ENCODE measurements around the gene NUPR2. TPM values are rescaled to one million over a fixed set of nuclear protein-coding genes. Genes with fewer than 3 reads are reported as not detected.
"Not testable (repeated sequence)": the region's sequence is repeated elsewhere in the genome, so short reads cannot be mapped to it uniquely, and the experiment has no call there.

NUPR2 gene
- total RNA-seq, 2 experiments from 2014 or later: not detected

GRCh38 chr7:56104138-56104537 lies 12.1 kb downstream of the NUPR2 start:
- H3K4me1 Mint-ChIP-seq: peaks cover 39% of the 10 kb centered on the region
- H3K4me3 Mint-ChIP-seq, H3K27me3 Mint-ChIP-seq, H3K27ac Mint-ChIP-seq, CTCF ChIA-PET, H3K9me3 Mint-ChIP-seq, DNase-seq, POLR2A ChIA-PET: not testable (repeated sequence)
- H3K36me3 Mint-ChIP-seq (ENCODE audit: low read depth): peaks cover 63% of the 10 kb centered on the region

- peaks cover 47% of the 10 kb centered on the region for H3K36me3 Mint-ChIP-seq (ENCODE audit: low read depth)
- no peaks in the 10 kb centered on the region for H3K9me3 Mint-ChIP-seq
Observed at GRCh38 chr7:56099653-56100052, 16.6 kb downstream of the NUPR2 start.

GRCh38 chr7:56098187-56099008 lies 17.8 kb downstream of the NUPR2 start:
- H3K27ac Mint-ChIP-seq, CTCF ChIA-PET, H3K9me3 Mint-ChIP-seq, H3K4me1 Mint-ChIP-seq, DNase-seq, H3K4me3 Mint-ChIP-seq, H3K27me3 Mint-ChIP-seq: not testable (repeated sequence)
- POLR2A ChIA-PET: interaction anchor here (0.9 to 1.4 kb wide), 3 partner anchors 8 to 35 kb away, joined by 3 to 4 read pairs (median 3); partner anchors contain the start of genes CHCHD2 and SUMF2
- H3K36me3 Mint-ChIP-seq (ENCODE audit: low read depth): peaks cover 38% of the 10 kb centered on the region

More at GRCh38 chr7:56099653-56100052, 16.6 kb downstream of the NUPR2 start:
- no peak for DNase-seq
- Mint-ChIP-seq H3K27me3 (no peaks in the 10 kb centered on the region), H3K4me1 (peaks cover 17% of the 10 kb centered on the region), H3K27ac (no peak overlapping the region), H3K4me3 (no peak overlapping the region)
- ChIA-PET POLR2A (no interaction called here), CTCF (interaction anchor here (0.7 kb wide), 1 partner anchor 9 kb away, joined by 3 read pairs; no protein-coding TSS in a partner anchor)

GRCh38 chr7:56097700-56098099 lies 18.5 kb downstream of the NUPR2 start:
- no peaks in the 10 kb centered on the region for H3K9me3 Mint-ChIP-seq
- H3K4me3 Mint-ChIP-seq: no peak overlapping the region
- DNase-seq: no peak
- ChIA-PET CTCF (no interaction called here), POLR2A (interaction anchor here (1.2 to 1.4 kb wide), 2 partner anchors 9 to 34 kb away, joined by 3 to 4 read pairs; partner anchors contain the start of genes CHCHD2 and SUMF2)
- peaks cover 35% of the 10 kb centered on the region for H3K36me3 Mint-ChIP-seq (ENCODE audit: low read depth)
- no peak overlapping the region for H3K27ac Mint-ChIP-seq
- H3K27me3 Mint-ChIP-seq: no peaks in the 10 kb centered on the region
- peaks cover 4% of the 10 kb centered on the region for H3K4me1 Mint-ChIP-seq

- H3K4me1 Mint-ChIP-seq: peaks cover 2% of the 10 kb centered on the region
- CTCF ChIA-PET: interaction anchor here (0.5 kb wide), 1 partner anchor 21 kb away, joined by 3 read pairs; no protein-coding TSS in a partner anchor
- no peaks in the 10 kb centered on the region for H3K27me3 Mint-ChIP-seq
- peaks cover 9% of the 10 kb centered on the region for H3K36me3 Mint-ChIP-seq (ENCODE audit: low read depth)
- DNase-seq: no peak
- H3K27ac Mint-ChIP-seq: no peak within 1 kb of the TSS
- no peaks in the 10 kb centered on the region for H3K9me3 Mint-ChIP-seq
- POLR2A ChIA-PET: interaction anchor here (0.7 kb wide), 1 partner anchor 9 kb away, joined by 3 read pairs; no protein-coding TSS in a partner anchor
- no peak within 1 kb of the TSS for H3K4me3 Mint-ChIP-seq
Observed at GRCh38 chr7:56092789-56093531, 23.3 kb downstream of the NUPR2 start, which contains the start of gene PHKG1. PHKG1 (minus strand) TSS chr7:56092952; CDS start chr7:56088941, 4,011 bp downstream.

GRCh38 chr7:56092388-56092787 lies 23.8 kb downstream of the NUPR2 start:
- not testable (repeated sequence) for DNase-seq; H3K9me3 Mint-ChIP-seq; H3K4me1 Mint-ChIP-seq; H3K4me3 Mint-ChIP-seq; H3K27me3 Mint-ChIP-seq; H3K36me3 Mint-ChIP-seq (ENCODE audit: low read depth); H3K27ac Mint-ChIP-seq
- CTCF ChIA-PET: interaction anchor here (0.8 kb wide), 1 partner anchor 9 kb away, joined by 3 read pairs; no protein-coding TSS in a partner anchor
- POLR2A ChIA-PET: interaction anchor here (0.7 to 1.8 kb wide), 2 partner anchors 9 to 13 kb away, joined by 3 to 5 read pairs; partner anchors contain the start of gene CHCHD2

GRCh38 chr7:56091591-56091990 lies 24.6 kb downstream of the NUPR2 start:
- Mint-ChIP-seq H3K4me1 (peaks cover 2% of the 10 kb centered on the region), H3K27me3 (no peaks in the 10 kb centered on the region), H3K4me3 (no peak overlapping the region), H3K36me3 (ENCODE audit: low read depth) (peaks cover 5% of the 10 kb centered on the region), H3K9me3 (no peaks in the 10 kb centered on the region), H3K27ac (no peak overlapping the region)
- POLR2A ChIA-PET: interaction anchor here (1.8 kb wide), 1 partner anchor 14 kb away, joined by 5 read pairs; the partner anchor contains the start of gene CHCHD2
- DNase-seq: no peak
- CTCF ChIA-PET: interaction anchor here (0.8 kb wide), 1 partner anchor 10 kb away, joined by 3 read pairs; no protein-coding TSS in a partner anchor

GRCh38 chr7:56087445-56087844 lies 28.8 kb downstream of the NUPR2 start:
- ChIA-PET POLR2A (interaction anchor here (1.3 to 1.5 kb wide), 3 partner anchors 14 to 23 kb away, joined by 3 to 5 read pairs (median 3); partner anchors contain the start of gene SUMF2), CTCF (no interaction called here)
- Mint-ChIP-seq H3K9me3 (no peaks in the 10 kb centered on the region), H3K4me3 (no peak overlapping the region), H3K36me3 (ENCODE audit: low read depth) (peaks cover 4% of the 10 kb centered on the region), H3K27ac (no peak overlapping the region), H3K4me1 (no peaks in the 10 kb centered on the region), H3K27me3 (no peaks in the 10 kb centered on the region)
- no peak for DNase-seq

- H3K27ac Mint-ChIP-seq: no peak overlapping the region
- no peaks in the 10 kb centered on the region for H3K27me3 Mint-ChIP-seq
- ChIA-PET POLR2A (interaction anchor here (0.9 to 1.5 kb wide), 4 partner anchors 12 to 23 kb away, joined by 3 to 5 read pairs (median 3); partner anchors contain the start of gene SUMF2), CTCF (no interaction called here)
- H3K4me3 Mint-ChIP-seq: no peak overlapping the region
- H3K9me3 Mint-ChIP-seq: no peaks in the 10 kb centered on the region
- peaks cover 9% of the 10 kb centered on the region for H3K36me3 Mint-ChIP-seq (ENCODE audit: low read depth)
- no peak for DNase-seq
- no peaks in the 10 kb centered on the region for H3K4me1 Mint-ChIP-seq
Observed at GRCh38 chr7:56086761-56087160, 29.5 kb downstream of the NUPR2 start.

GRCh38 chr7:56083150-56083785 lies 32.9 kb downstream of the NUPR2 start:
- CTCF ChIA-PET: interaction anchor here (0.9 kb wide), 1 partner anchor 8 kb away, joined by 3 read pairs; no protein-coding TSS in a partner anchor
- Mint-ChIP-seq H3K4me3 (no peak overlapping the region), H3K4me1 (no peaks in the 10 kb centered on the region), H3K27me3 (no peaks in the 10 kb centered on the region), H3K36me3 (ENCODE audit: low read depth) (peaks cover 29% of the 10 kb centered on the region), H3K9me3 (no peaks in the 10 kb centered on the region), H3K27ac (no peak overlapping the region)
- DNase-seq: no peak
- POLR2A ChIA-PET: no interaction called here

GRCh38 chr7:56081626-56082340 lies 34.4 kb downstream of the NUPR2 start:
- no peak overlapping the region for H3K4me3 Mint-ChIP-seq
- POLR2A ChIA-PET: no interaction called here
- CTCF ChIA-PET: no interaction called here
- peaks cover 29% of the 10 kb centered on the region for H3K36me3 Mint-ChIP-seq (ENCODE audit: low read depth)
- H3K4me1 Mint-ChIP-seq: no peaks in the 10 kb centered on the region
- no peak overlapping the region for H3K27ac Mint-ChIP-seq
- no peaks in the 10 kb centered on the region for H3K9me3 Mint-ChIP-seq
- H3K27me3 Mint-ChIP-seq: no peaks in the 10 kb centered on the region
- DNase-seq: no peak
